SJSA1 (cell line): ENCODE measurements around the gene SMCP. TPM values are rescaled to one million over a fixed set of nuclear protein-coding genes. Genes with fewer than 3 reads are reported as not detected.

Source experiments
- DNase-seq, 2 experiments: peaks; one replicate each; pipeline ENCODE4 v3.0.0-alpha.2; 2015 to 2020; ENCODE audit warnings: low spot score in 2 of 2, low read depth in 1 of 2
- H3K27ac ChIP-seq: fragments of 250-450 bp; sonication (Bioruptor Pico); 2 replicates; pipeline ENCODE4 v1.5.1; 2020; ENCODE audit warnings: mild to moderate bottlenecking, moderate library complexity
- H3K27me3 ChIP-seq: fragments of 250-450 bp; sonication (Bioruptor Pico); replicated peaks from 2 replicates; pipeline ENCODE4 v1.5.1; 2020; ENCODE audit warnings: mild to moderate bottlenecking, moderate library complexity
- H3K36me3 ChIP-seq: fragments of 250-450 bp; sonication (Bioruptor Pico); 2 replicates; pipeline ENCODE4 v1.5.1; 2020; ENCODE audit warnings: mild to moderate bottlenecking
- H3K4me1 ChIP-seq: fragments of 250-450 bp; sonication (Bioruptor Pico); replicated peaks from 2 replicates; pipeline ENCODE4 v1.6.1; 2021; ENCODE audit warnings: mild to moderate bottlenecking
- H3K4me3 ChIP-seq: fragments of 250-450 bp; sonication (Bioruptor Pico); 2 replicates; pipeline ENCODE4 v1.5.1; 2020; ENCODE audit warnings: mild to moderate bottlenecking
- H3K9me3 ChIP-seq: fragments of 250-450 bp; sonication (Bioruptor Pico); replicated peaks from 2 replicates; pipeline ENCODE4 v1.5.1; 2020; ENCODE audit warnings: mild to moderate bottlenecking
- total RNA-seq: library from RNA; depleted of rRNA; stranded (reverse); fragments of >200 nt; shearing (Covaris generic); gene quantifications from 2 replicates; pipeline ENCODE4 v1.2.3, GENCODE V29; 2014

The SMCP gene
- total RNA-seq, 1 experiment from 2014 or later: not detected

GRCh38 chr1:152904688-152905440 lies 26.7 kb downstream of the SMCP start:
- H3K36me3 ChIP-seq: no peaks in the 10 kb centered on the region
- no peak overlapping the region for H3K27ac ChIP-seq
- H3K4me1 ChIP-seq: peaks cover 11% of the 10 kb centered on the region
- H3K4me3 ChIP-seq: no peak overlapping the region
- no peaks in the 10 kb centered on the region for H3K9me3 ChIP-seq
- H3K27me3 ChIP-seq: no peaks in the 10 kb centered on the region
- DNase-seq: no peak

- peak; percentile 58 to 62 for DNase-seq
- Histone ChIP-seq H3K4me3 (no peak overlapping the region), H3K27me3 (no peaks in the 10 kb centered on the region), H3K27ac (0 out of 2 replicates have a peak overlapping the region, but pooled peaks have one; percentile 37), H3K36me3 (no peaks in the 10 kb centered on the region), H3K4me1 (peaks cover 11% of the 10 kb centered on the region), H3K9me3 (no peaks in the 10 kb centered on the region)
Observed at GRCh38 chr1:152906023-152906565, 28.0 kb downstream of the SMCP start.

- no peaks in the 10 kb centered on the region for H3K36me3 ChIP-seq
- H3K27ac ChIP-seq: no peak within 1 kb of the TSS
- no peaks in the 10 kb centered on the region for H3K9me3 ChIP-seq
- H3K27me3 ChIP-seq: no peaks in the 10 kb centered on the region
- no peak within 1 kb of the TSS for H3K4me3 ChIP-seq
- H3K4me1 ChIP-seq: peaks cover 11% of the 10 kb centered on the region
- DNase-seq: no peak
Observed at GRCh38 chr1:152907686-152908601, 29.8 kb downstream of the SMCP start, which contains the start of gene IVL. Gene IVL, plus strand, starts transcription at chr1:152908546. Its CDS starts 1,252 bp downstream, at chr1:152909798.

GRCh38 chr1:152909206-152909605 lies 31.1 kb downstream of the SMCP start:
- Histone ChIP-seq H3K9me3 (no peaks in the 10 kb centered on the region), H3K4me3 (no peak overlapping the region), H3K27me3 (peaks cover 3% of the 10 kb centered on the region; the same call in 1 of the 2 replicates), H3K27ac (no peak overlapping the region), H3K4me1 (peaks cover 11% of the 10 kb centered on the region), H3K36me3 (no peaks in the 10 kb centered on the region)
- DNase-seq: no peak

- no peak for DNase-seq
- Histone ChIP-seq H3K27ac (no peak overlapping the region), H3K9me3 (no peaks in the 10 kb centered on the region), H3K36me3 (no peaks in the 10 kb centered on the region), H3K4me1 (no peaks in the 10 kb centered on the region), H3K4me3 (no peak overlapping the region), H3K27me3 (peaks cover 15% of the 10 kb centered on the region)
Observed at GRCh38 chr1:152912471-152912870, 34.3 kb downstream of the SMCP start.

- no peak overlapping the region for H3K27ac ChIP-seq
- peaks cover 15% of the 10 kb centered on the region for H3K27me3 ChIP-seq
- no peaks in the 10 kb centered on the region for H3K36me3 ChIP-seq
- no peak overlapping the region for H3K4me3 ChIP-seq
- no peaks in the 10 kb centered on the region for H3K9me3 ChIP-seq
- H3K4me1 ChIP-seq: no peaks in the 10 kb centered on the region
- DNase-seq: no peak
Observed at GRCh38 chr1:152912900-152913299, 34.8 kb downstream of the SMCP start.

- no peaks in the 10 kb centered on the region for H3K9me3 ChIP-seq
- peaks cover 15% of the 10 kb centered on the region for H3K27me3 ChIP-seq
- H3K4me3 ChIP-seq: no peak overlapping the region
- no peak for DNase-seq
- no peaks in the 10 kb centered on the region for H3K36me3 ChIP-seq
- H3K4me1 ChIP-seq: no peaks in the 10 kb centered on the region
- H3K27ac ChIP-seq: no peak overlapping the region
Observed at GRCh38 chr1:152917794-152918193, 39.7 kb downstream of the SMCP start.

GRCh38 chr1:152919071-152919470 lies 40.9 kb downstream of the SMCP start:
- Histone ChIP-seq H3K4me1 (no peaks in the 10 kb centered on the region), H3K4me3 (no peak overlapping the region), H3K9me3 (no peaks in the 10 kb centered on the region), H3K27me3 (peaks cover 13% of the 10 kb centered on the region), H3K36me3 (no peaks in the 10 kb centered on the region), H3K27ac (no peak overlapping the region)
- DNase-seq: no peak

GRCh38 chr1:152924191-152924590 lies 46.1 kb downstream of the SMCP start:
- Histone ChIP-seq H3K27ac (no peak overlapping the region), H3K36me3 (no peaks in the 10 kb centered on the region), H3K4me3 (no peak overlapping the region), H3K27me3 (no peaks in the 10 kb centered on the region; the same call in 1 of the 2 replicates), H3K4me1 (no peaks in the 10 kb centered on the region), H3K9me3 (no peaks in the 10 kb centered on the region)
- DNase-seq: no peak

GRCh38 chr1:152926091-152926490 lies 48.0 kb downstream of the SMCP start:
- H3K9me3 ChIP-seq: no peaks in the 10 kb centered on the region
- no peak overlapping the region for H3K4me3 ChIP-seq
- no peaks in the 10 kb centered on the region for H3K36me3 ChIP-seq
- H3K27ac ChIP-seq: no peak overlapping the region
- H3K4me1 ChIP-seq: no peaks in the 10 kb centered on the region
- no peak for DNase-seq
- H3K27me3 ChIP-seq: no peaks in the 10 kb centered on the region; the same call in 1 of the 2 replicates

GRCh38 chr1:152928671-152929070 lies 50.5 kb downstream of the SMCP start:
- H3K36me3 ChIP-seq: no peaks in the 10 kb centered on the region
- H3K27ac ChIP-seq: no peak overlapping the region
- no peak overlapping the region for H3K4me3 ChIP-seq
- no peak for DNase-seq
- no peaks in the 10 kb centered on the region for H3K4me1 ChIP-seq
- no peaks in the 10 kb centered on the region for H3K9me3 ChIP-seq
- H3K27me3 ChIP-seq: no peaks in the 10 kb centered on the region; the same call in 1 of the 2 replicates

GRCh38 chr1:152932170-152932811 lies 54.2 kb downstream of the SMCP start:
- H3K27ac ChIP-seq: no peak overlapping the region
- no peaks in the 10 kb centered on the region for H3K36me3 ChIP-seq
- no peaks in the 10 kb centered on the region for H3K9me3 ChIP-seq
- H3K4me1 ChIP-seq: no peaks in the 10 kb centered on the region
- DNase-seq: no peak
- H3K27me3 ChIP-seq: 0 out of 2 replicates have a peak, but pooled peaks cover 3% of the 10 kb centered on the region
- no peak overlapping the region for H3K4me3 ChIP-seq

- Histone ChIP-seq H3K27me3 (0 out of 2 replicates have a peak, but pooled peaks cover 3% of the 10 kb centered on the region), H3K4me3 (no peak overlapping the region), H3K4me1 (no peaks in the 10 kb centered on the region), H3K36me3 (no peaks in the 10 kb centered on the region), H3K27ac (no peak overlapping the region), H3K9me3 (no peaks in the 10 kb centered on the region)
- no peak for DNase-seq
Observed at GRCh38 chr1:152933196-152933595, 55.1 kb downstream of the SMCP start.
